ENCODE measurements around the gene PCCA. TPM values are rescaled to one million over a fixed set of nuclear protein-coding genes. Genes with fewer than 3 reads are reported as not detected.

PCCA gene
- polyA plus RNA-seq, 1 of the 3 experiments (the other 2 are of a cell fraction), result 7.3 TPM

- H2AFZ ChIP-seq (ENCODE audit: low read depth), result no peak overlapping the region
- no peaks in the 10 kb centered on the region for H3K4me1 ChIP-seq (ENCODE audit: control insufficient read depth in 1 of 2, insufficient read depth in 2 of 2, low read depth in 1 of 2, low read length in 1 of 2)
- no peak for DNase-seq
- H3K79me2 ChIP-seq (ENCODE audit: insufficient read depth), result no peaks in the 10 kb centered on the region
- H4K20me1 ChIP-seq (ENCODE audit: insufficient read depth), result no peaks in the 10 kb centered on the region
- no peak overlapping the region for H3K4me2 ChIP-seq
- no peaks in the 10 kb centered on the region for H3F3A ChIP-seq (replicated peaks; ENCODE audit: insufficient read depth)
- CTCF ChIA-PET, result no interaction called here
- WGBS (ENCODE audit: low lambda C conversion rate), result 97% methylated on average over 1 of the region's 1 CpG
- H3K27me3 ChIP-seq (ENCODE audit: insufficient read depth), result no peaks in the 10 kb centered on the region
- no peaks in the 10 kb centered on the region for H3K9me3 ChIP-seq
- TF ChIP-seq EZH2phosphoT487 (IDR thresholded peaks at IDR 0.05; ENCODE audit: borderline replicate concordance, low read depth) (no peak), JUND (IDR thresholded peaks at IDR 0.05) (peak; percentile 62), CTCF (IDR thresholded peaks at IDR 0.05) (no peak), TCF12 (IDR thresholded peaks at IDR 0.05) (peak; percentile 31; the same call in 1 of the 2 replicates), FOSL2 (IDR thresholded peaks at IDR 0.05; ENCODE audit: borderline replicate concordance, low read depth) (peak; percentile 51; the same call in 1 of the 2 replicates), PBX3 (IDR thresholded peaks at IDR 0.05) (peak; percentile 22; the same call in 1 of the 2 replicates), USF2 (IDR thresholded peaks at IDR 0.05; ENCODE audit: borderline replicate concordance, low read depth, low read length) (no peak)
- no peaks in the 10 kb centered on the region for H3K9me2 ChIP-seq
- POLR2A ChIA-PET, result no interaction called here
- no peaks in the 10 kb centered on the region for H3K36me3 ChIP-seq (replicated peaks in 1 of 2; ENCODE audit: control insufficient read depth in 1 of 2, insufficient read depth in 2 of 2, low read length in 1 of 2)
- H3K4me3 ChIP-seq (ENCODE audit: low read depth in 2 of 2, low read length in 1 of 2), result no peak overlapping the region
- no peak overlapping the region for H3K9ac ChIP-seq
- no peak overlapping the region for H3K27ac ChIP-seq (ENCODE audit: low read depth in 2 of 2, low read length in 1 of 2)
Observed at GRCh38 chr13:100454876-100455275, 366.0 kb downstream of the PCCA start.

GRCh38 chr13:100458673-100459072 lies 369.8 kb downstream of the PCCA start:
- 100% methylated on average over 3 of the region's 4 CpGs for WGBS (ENCODE audit: low lambda C conversion rate)
- Histone ChIP-seq H3K4me1 (ENCODE audit: control insufficient read depth in 1 of 2, insufficient read depth in 2 of 2, low read depth in 1 of 2, low read length in 1 of 2) (no peaks in the 10 kb centered on the region; a peak in 1 of 4 replicates), H3K9me2 (no peaks in the 10 kb centered on the region), H3K4me3 (ENCODE audit: low read depth in 2 of 2, low read length in 1 of 2) (no peak overlapping the region), H3K27me3 (ENCODE audit: insufficient read depth) (no peaks in the 10 kb centered on the region), H3K9me3 (no peaks in the 10 kb centered on the region), H3K4me2 (no peak overlapping the region), H3F3A (replicated peaks; ENCODE audit: insufficient read depth) (no peaks in the 10 kb centered on the region), H3K79me2 (ENCODE audit: insufficient read depth) (no peaks in the 10 kb centered on the region), H3K36me3 (replicated peaks in 1 of 2; ENCODE audit: control insufficient read depth in 1 of 2, insufficient read depth in 2 of 2, low read length in 1 of 2) (no peaks in the 10 kb centered on the region), H4K20me1 (ENCODE audit: insufficient read depth) (no peaks in the 10 kb centered on the region), H2AFZ (ENCODE audit: low read depth) (no peak overlapping the region), H3K27ac (ENCODE audit: low read depth in 2 of 2, low read length in 1 of 2) (no peak overlapping the region), H3K9ac (no peak overlapping the region)
- DNase-seq, result no peak
- ChIA-PET POLR2A (no interaction called here), CTCF (no interaction called here)
- TF ChIP-seq FOXM1 (IDR thresholded peaks at IDR 0.05; ENCODE audit: low read depth) (no peak), MXI1 (IDR thresholded peaks at IDR 0.05; ENCODE audit: low read depth, low read length) (no peak), IRF3 (IDR thresholded peaks at IDR 0.05; ENCODE audit: low read depth, low read length) (no peak), NRF1 (IDR thresholded peaks at IDR 0.05; ENCODE audit: low read depth, low read length) (no peak), MAX (IDR thresholded peaks at IDR 0.05; ENCODE audit: low read depth) (no peak), JUND (IDR thresholded peaks at IDR 0.05) (no peak), CHD2 (IDR thresholded peaks at IDR 0.05; ENCODE audit: low read length, partially characterized antibody) (no peak), SMC3 (IDR thresholded peaks at IDR 0.05; ENCODE audit: low read depth, low read length) (no peak), USF1 (IDR thresholded peaks at IDR 0.05; ENCODE audit: borderline replicate concordance, low read depth) (no peak), RFX5 (IDR thresholded peaks at IDR 0.05; ENCODE audit: low read length) (no peak), USF2 (IDR thresholded peaks at IDR 0.05; ENCODE audit: borderline replicate concordance, low read depth, low read length) (no peak), YY1 (IDR thresholded peaks at IDR 0.05; ENCODE audit: low read depth) (no peak)
